ENCODE data around the gene ATCAY.
A peak's percentile ranks its signal among the peaks of the same experiment; 100 is the strongest.
"Not testable (repeated sequence)": the region's sequence is repeated elsewhere in the genome, so short reads cannot be mapped to it uniquely, and the experiment has no call there.

Gene ATCAY

DNA sequence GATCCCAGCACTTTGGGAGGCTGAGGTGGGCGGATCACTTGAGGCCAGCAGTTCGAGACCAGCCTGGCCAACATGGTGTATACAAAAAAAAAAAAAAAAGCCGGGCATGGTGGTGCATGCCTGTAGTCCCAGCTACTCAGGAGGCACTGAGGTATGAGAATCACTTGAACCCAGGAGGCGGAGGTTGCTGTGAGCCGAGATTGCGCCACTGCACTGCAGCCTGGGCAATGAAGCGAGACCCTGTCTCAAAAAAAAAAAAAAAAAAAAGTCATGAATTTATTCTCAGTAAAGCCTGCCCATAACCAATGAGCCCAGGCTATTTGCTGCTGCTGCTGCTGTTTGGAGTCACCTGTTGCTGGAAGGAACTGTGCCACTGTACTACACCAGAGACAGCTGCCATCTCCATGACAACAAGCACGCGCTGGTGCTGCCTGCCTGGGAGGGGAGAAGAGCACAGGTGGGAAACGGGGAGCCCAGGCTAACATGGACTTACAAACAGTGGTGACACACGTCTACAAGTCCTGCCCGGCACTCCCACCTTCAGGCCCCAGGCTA, 23.0 kb upstream of the ATCAY start:
- no peak for DNase-seq

GRCh38 chr19:3860499-3860898, 20.0 kb upstream of the ATCAY start:
- no peak for DNase-seq

- no peak for DNase-seq
These were observed 17.5 kb upstream of the ATCAY start for GRCh38 chr19:3862826-3863500.

- no peak for DNase-seq
These were observed 16.8 kb upstream of the ATCAY start for GRCh38 chr19:3863648-3864047.

DNA sequence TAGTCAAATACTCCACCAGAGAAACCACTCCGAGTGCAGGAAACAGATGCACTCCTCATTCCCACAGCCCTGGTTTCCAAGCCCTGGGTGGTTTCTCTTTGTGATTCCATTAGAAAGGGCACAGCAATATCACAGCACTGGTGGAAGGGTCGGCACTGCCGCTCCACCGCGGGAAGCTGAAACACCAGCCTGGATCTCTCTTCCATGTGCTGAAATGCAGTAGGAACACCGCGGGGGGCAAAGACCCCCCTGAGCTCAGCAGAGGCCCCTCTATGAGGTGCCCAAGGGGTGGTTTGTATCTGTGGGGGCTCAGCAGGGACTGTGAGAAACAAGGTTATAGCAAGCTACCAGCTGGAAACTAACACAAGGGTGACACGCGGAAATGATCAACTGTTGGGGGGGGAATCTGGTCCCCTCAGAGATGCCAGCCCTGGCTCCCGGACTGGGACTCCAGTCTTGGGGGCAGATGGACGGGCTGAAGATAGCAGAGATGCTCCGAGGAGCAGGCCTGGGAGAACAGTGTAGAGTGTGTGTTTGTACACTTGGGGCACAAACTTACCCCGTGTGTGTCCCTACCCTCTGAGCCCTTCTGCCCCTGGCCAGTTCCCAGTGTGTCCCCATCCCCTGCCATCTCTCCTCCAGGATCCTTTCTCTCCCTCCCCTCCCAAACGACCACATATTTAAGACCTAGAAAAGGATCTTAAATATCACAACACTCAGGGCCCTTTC, 13.4 kb upstream of the ATCAY start:
- no peak for DNase-seq

DNA sequence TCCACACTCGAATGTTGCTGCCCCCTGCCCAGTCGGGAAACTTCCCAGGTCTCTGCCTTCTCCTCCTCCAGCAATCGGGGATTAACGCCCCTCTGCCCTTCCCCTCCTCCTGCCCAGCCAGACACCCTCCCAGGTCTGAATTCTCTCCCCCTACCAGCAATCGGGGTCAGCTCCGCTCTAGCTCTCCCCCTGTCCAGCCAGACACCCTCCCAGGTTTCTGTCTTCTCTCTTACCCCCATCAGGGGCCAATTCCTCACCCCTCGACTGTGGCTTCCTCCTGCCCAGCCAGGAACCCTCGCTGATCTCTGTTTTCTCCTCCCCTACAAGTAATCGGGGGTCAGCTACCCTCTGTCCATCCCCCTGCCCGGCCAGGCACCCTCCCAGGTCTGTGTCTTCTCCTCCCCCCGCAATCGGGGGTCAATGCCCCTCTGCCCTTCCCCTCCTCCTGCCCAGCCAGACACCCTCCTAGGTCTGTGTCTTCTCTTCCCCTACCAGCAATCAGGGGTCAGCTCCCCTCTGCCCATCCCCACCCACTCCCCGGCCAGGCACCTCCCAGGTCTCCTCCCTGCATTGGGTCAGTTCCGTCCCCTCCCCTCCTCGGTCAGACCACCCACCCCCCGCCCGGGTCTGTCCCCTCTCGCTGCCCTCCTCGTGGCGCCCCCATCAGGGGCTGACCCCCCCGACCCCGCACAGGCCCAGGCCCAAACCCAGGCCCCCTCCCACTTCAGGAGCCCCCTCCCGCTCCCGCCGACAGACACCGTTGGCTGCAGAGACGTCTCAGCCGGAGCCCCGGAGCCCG, 12.3 kb upstream of the ATCAY start:
- no peak for DNase-seq

DNA sequence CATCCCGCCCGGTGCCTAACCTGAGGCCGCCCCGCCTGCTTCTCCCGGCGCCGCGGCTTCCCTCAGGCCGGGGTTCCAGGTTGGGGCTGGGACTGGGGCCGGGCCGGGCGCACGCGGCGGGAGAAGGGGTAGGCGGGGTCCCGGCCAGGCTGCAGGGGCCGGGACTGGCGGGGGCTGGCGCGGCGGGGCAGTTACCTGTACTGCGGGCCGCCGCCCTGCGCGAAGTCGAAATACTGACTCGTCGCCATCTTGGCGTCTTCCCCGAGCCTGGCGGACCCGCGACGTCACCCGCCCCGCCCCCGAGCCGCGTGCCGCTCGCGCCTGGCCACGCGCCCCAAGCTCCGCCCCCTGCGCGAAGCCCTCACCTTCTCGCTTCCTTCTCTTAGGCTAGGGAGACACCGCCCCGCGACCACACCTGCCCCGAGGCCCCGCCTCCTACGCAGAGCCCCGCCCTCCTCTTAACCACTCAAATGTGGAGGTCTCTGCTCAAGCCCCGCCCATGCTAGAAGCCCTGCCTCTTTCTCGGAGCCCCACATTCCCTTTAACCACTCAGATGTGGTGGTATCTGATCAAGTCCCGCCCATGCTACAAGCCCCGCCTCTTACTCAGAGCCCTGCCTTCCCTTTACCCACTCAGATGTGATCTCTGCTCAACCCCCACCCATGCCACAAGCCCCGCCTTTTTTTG, 11.6 kb upstream of the ATCAY start, which contains the start of gene ZFR2:
TSS of gene ZFR2 (minus strand) at position 269 of the 687 bp plus-strand sequence. CDS start at position 248, 21 bp downstream.
- DNase-seq, result peak; percentile 35

DNA sequence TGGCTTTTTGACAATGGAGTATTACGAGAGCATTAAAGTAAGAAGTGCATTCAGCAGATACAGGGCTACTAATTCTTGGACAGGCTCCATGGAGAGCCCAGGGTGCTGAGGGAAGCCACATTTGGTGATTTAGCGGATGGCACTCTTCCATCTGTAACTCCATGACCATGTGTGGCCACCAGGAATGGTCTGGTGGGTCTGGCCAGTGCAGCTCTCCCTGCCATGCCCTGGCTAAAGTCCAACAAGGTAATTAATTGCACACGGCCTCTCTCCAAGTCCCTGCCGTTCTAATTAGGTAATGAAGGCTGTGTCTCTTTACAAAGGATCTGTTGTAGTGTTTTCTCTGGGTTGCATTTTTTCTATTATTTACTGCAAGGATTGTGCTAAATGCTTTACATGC, 7.3 kb upstream of the ATCAY start:
- DNase-seq, result no peak

- DNase-seq, result not testable (repeated sequence)
These were observed 5.8 kb upstream of the ATCAY start for GRCh38 chr19:3874695-3875094.

DNA sequence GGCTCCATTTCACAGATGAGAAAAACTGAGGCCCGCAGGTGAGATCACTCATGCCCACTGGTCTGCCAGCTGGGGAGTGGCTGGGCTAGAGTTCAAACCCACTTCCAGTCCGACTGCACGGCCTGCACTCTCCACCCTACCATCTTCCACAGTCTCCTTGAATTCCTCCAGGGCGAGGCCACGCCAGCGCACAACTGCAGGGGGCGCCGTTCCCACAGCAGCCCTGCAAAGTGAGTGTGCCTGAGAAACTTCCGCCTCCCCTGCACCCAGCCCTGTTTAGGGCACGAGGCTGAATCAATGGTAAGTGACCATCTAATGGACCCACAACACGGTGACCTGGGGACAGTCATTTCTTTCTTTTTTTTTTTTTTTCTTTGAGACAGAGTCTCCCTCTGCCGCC, 829 bp upstream of the ATCAY start:
- no peak for DNase-seq

- no peak for DNase-seq
These were observed 971 bp downstream of the ATCAY start for GRCh38 chr19:3881272-3882040.

- no peak for DNase-seq
These were observed 1.5 kb downstream of the ATCAY start for GRCh38 chr19:3882041-3882384.

DNA sequence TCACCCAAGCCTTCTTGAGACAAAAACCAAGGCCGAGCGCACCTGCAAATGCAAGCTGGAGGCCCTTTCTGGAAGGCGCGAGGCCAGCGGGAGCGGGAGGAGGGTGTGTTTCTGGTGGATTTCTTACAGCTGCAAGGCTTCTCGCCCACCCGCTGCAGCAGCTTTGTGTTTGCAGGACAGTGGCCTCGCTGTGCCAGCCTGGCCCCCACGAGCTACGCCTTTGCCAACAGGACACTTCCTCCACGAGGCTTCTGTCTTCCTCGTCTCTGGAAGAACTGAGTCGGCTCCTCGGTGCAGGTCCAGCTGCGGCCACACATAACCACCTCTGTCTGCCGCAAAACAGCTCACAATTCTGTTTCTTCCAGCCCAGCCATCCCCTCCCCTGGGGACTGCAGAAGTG, 10.1 kb downstream of the ATCAY start:
- no peak for DNase-seq

- no peak for DNase-seq
These were observed 13.2 kb downstream of the ATCAY start for GRCh38 chr19:3893509-3894179.

- not testable (repeated sequence) for DNase-seq
These were observed 14.5 kb downstream of the ATCAY start for GRCh38 chr19:3894959-3895358.

- no peak for DNase-seq
These were observed 15.3 kb downstream of the ATCAY start for GRCh38 chr19:3895788-3896187.

GRCh38 chr19:3897936-3898335, 17.5 kb downstream of the ATCAY start:
- DNase-seq, result no peak

GRCh38 chr19:3898426-3898825, 17.9 kb downstream of the ATCAY start:
- DNase-seq, result no peak

DNA sequence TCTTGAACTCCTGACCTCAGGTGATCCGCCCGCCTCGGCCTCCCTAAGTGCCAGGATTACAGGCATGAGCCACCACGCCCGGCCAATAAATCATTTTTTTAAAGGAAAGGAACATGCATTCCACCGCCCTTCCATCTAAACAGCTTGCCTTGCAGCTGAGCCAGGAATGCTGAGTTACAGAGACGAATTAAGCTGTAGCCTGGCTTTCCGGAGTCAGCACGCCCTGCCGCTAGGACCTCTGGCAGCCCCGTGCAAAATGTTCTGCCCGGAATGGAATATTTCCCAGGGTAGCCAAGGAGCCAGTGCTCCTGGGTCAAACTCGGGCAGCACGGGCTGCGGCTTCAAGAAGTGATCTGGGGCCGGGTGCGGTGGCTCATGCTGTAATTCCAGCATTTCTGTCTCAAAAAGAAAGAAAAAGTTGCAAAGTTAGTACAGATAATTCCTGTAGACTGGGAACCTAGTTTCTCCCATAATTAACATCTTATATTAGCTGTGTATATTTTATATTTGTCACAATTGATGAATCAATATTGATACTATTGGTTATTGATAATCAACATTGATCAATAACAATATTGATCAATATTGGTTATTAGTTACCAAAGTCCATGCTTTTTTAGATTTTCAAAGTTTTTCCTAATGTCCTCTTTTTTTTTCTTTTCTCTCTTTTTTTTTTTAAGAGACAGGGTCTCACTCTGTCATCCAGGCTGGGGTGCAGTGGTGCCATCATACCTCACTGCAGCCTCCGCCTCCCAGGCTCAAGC, 19.2 kb downstream of the ATCAY start:
- DNase-seq, result no peak

- DNase-seq, result no peak
These were observed 22.0 kb downstream of the ATCAY start for GRCh38 chr19:3902317-3902973.
